ENCODE measurements around the gene CRYZ.
A peak's percentile ranks its signal among the peaks of the same experiment; 100 is the strongest.
"Not testable (repeated sequence)": the region's sequence is repeated elsewhere in the genome, so short reads cannot be mapped to it uniquely, and the experiment has no call there.

CRYZ gene

GRCh38 chr1:74732960-74733603 lies at the start of gene CRYZ, which contains the start of gene TYW3:
Gene CRYZ, minus strand, starts transcription at chr1:74733050. Its CDS starts 8,229 bp downstream, at chr1:74724821.
Gene TYW3, plus strand, starts transcription at chr1:74733152. Its CDS starts 93 bp downstream, at chr1:74733245.
- DNase-seq, result peak; percentile 95

GRCh38 chr1:74780594-74780993 lies 47.7 kb upstream of the CRYZ start:
- no peak for DNase-seq

GRCh38 chr1:74779750-74780149 lies 46.9 kb upstream of the CRYZ start:
- no peak for DNase-seq

GRCh38 chr1:74777525-74777924 lies 44.7 kb upstream of the CRYZ start:
- DNase-seq, result no peak

- DNase-seq, result no peak
These were observed 42.9 kb upstream of the CRYZ start for GRCh38 chr1:74775735-74776134.

GRCh38 chr1:74773582-74773981 lies 40.7 kb upstream of the CRYZ start:
- DNase-seq, result no peak

GRCh38 chr1:74772945-74773344 lies 40.1 kb upstream of the CRYZ start:
- no peak for DNase-seq

GRCh38 chr1:74771913-74772515 lies 39.2 kb upstream of the CRYZ start:
- DNase-seq, result peak; percentile 67

- DNase-seq, result peak; percentile 42
These were observed 34.6 kb upstream of the CRYZ start for GRCh38 chr1:74767490-74767889.

- DNase-seq, result no peak
These were observed 33.7 kb upstream of the CRYZ start for GRCh38 chr1:74766579-74766978.

GRCh38 chr1:74763807-74764206 lies 31.0 kb upstream of the CRYZ start:
- DNase-seq, result no peak

- DNase-seq, result not testable (repeated sequence)
These were observed 23.8 kb upstream of the CRYZ start for GRCh38 chr1:74756650-74757049.

- no peak for DNase-seq
These were observed 22.6 kb upstream of the CRYZ start for GRCh38 chr1:74755475-74755874.

GRCh38 chr1:74753104-74753503 lies 20.3 kb upstream of the CRYZ start:
- no peak for DNase-seq

GRCh38 chr1:74748960-74749359 lies 16.1 kb upstream of the CRYZ start:
- no peak for DNase-seq

GRCh38 chr1:74745247-74745646 lies 12.4 kb upstream of the CRYZ start:
- not testable (repeated sequence) for DNase-seq

- DNase-seq, result not testable (repeated sequence)
These were observed 7.6 kb upstream of the CRYZ start for GRCh38 chr1:74740307-74740980.

GRCh38 chr1:74737333-74737732 lies 4.5 kb upstream of the CRYZ start:
- DNase-seq, result no peak

GRCh38 chr1:74733604-74734484 lies 994 bp upstream of the CRYZ start:
- peak; percentile 89 for DNase-seq

GRCh38 chr1:74732071-74732946 lies 541 bp downstream of the CRYZ start:
- DNase-seq, result not testable (repeated sequence)

GRCh38 chr1:74731399-74732052 lies 1.3 kb downstream of the CRYZ start:
- peak; percentile 60 for DNase-seq

Measured in hematopoietic multipotent progenitor cell treated with erythropoietin and hydrocortisone succinate and interleukin-3 and kit ligand, for 8 days (in vitro differentiated cells).